Hepatocyte (in vitro differentiated cells): ENCODE results near the gene PAX5. TPM values are rescaled to one million over a fixed set of nuclear protein-coding genes. Genes with fewer than 3 reads are reported as not detected.

Experiments
- DNase-seq: peaks from one replicate; pipeline ENCODE4 v3.0.0-alpha.2; 2016; ENCODE audit warnings: low spot score
- H2AFZ ChIP-seq: fragments of 200-600 bp; sonication (generic); 2 replicates; pipeline ENCODE4 v1.6.0; 2016; ENCODE audit warnings: antibody characterized with exemption, mild to moderate bottlenecking
- H3K27ac ChIP-seq: fragments of 200-600 bp; sonication (generic); 2 replicates; pipeline ENCODE4 v1.5.1; 2016; ENCODE audit warnings: mild to moderate bottlenecking
- H3K27me3 ChIP-seq: fragments of 200-600 bp; sonication (generic); 2 replicates; pipeline ENCODE4 v1.6.1; 2016
- H3K36me3 ChIP-seq: fragments of 200-600 bp; sonication (generic); replicated peaks from 2 replicates; pipeline ENCODE4 v1.5.1; 2016; ENCODE audit warnings: low read depth; ENCODE audit not compliant: insufficient read depth
- H3K4me1 ChIP-seq: fragments of 200-600 bp; sonication (generic); 2 replicates; pipeline ENCODE4 v1.5.1; 2016; ENCODE audit warnings: mild to moderate bottlenecking, moderate library complexity; ENCODE audit not compliant: insufficient read depth
- H3K4me2 ChIP-seq: fragments of 200-600 bp; sonication (generic); 2 replicates; pipeline ENCODE4 v1.6.0; 2016
- H3K4me3 ChIP-seq: fragments of 200-600 bp; sonication (generic); 2 replicates; pipeline ENCODE4 v1.5.1; 2016; ENCODE audit warnings: mild to moderate bottlenecking
- H3K79me2 ChIP-seq: fragments of 200-600 bp; sonication (generic); 2 replicates; pipeline ENCODE4 v1.6.0; 2017; ENCODE audit warnings: mild to moderate bottlenecking
- H3K9me2 ChIP-seq: fragments of 200-600 bp; sonication (generic); replicated peaks from 2 replicates; pipeline ENCODE4 v1.6.0; 2017; ENCODE audit warnings: mild to moderate bottlenecking; ENCODE audit not compliant: insufficient read depth
- H3K9me3 ChIP-seq: fragments of 200-600 bp; sonication (generic); 2 replicates; pipeline ENCODE4 v1.5.1; 2016; ENCODE audit warnings: low read depth, mild to moderate bottlenecking
- H4K20me1 ChIP-seq: fragments of 200-600 bp; sonication (generic); 2 replicates; pipeline ENCODE4 v1.6.0; 2016; ENCODE audit warnings: mild to moderate bottlenecking; ENCODE audit not compliant: insufficient read depth, poor library complexity, severe bottlenecking
- CTCF ChIP-seq: fragments of 200-600 bp; sonication (generic); IDR thresholded peaks from 2 replicates; pipeline ENCODE4 v1.5.1; 2016; ENCODE audit warnings: antibody characterized with exemption, mild to moderate bottlenecking; ENCODE audit not compliant: poor library complexity
- EZH2 ChIP-seq: fragments of 200-600 bp; sonication (generic); IDR thresholded peaks from 2 replicates; pipeline ENCODE4 v1.6.1; 2016; ENCODE audit warnings: antibody characterized with exemption, mild to moderate bottlenecking, borderline replicate concordance
- EZH2phosphoT487 ChIP-seq: fragments of 200-600 bp; sonication (generic); IDR thresholded peaks from one replicate; pipeline ENCODE4 v1.6.1; 2018; ENCODE audit warnings: antibody characterized with exemption, mild to moderate bottlenecking, low read depth, moderate library complexity; ENCODE audit not compliant: unreplicated experiment, severe bottlenecking
- WGBS: methylation state at CpG from one replicate; pipeline ENCODE4 v1.1.6; 2016; ENCODE audit warnings: low lambda C conversion rate; ENCODE audit errors: missing lambda C conversion rate; 5-methylcytosine and 5-hydroxymethylcytosine counted together
- polyA plus RNA-seq: library from polyadenylated mRNA; unstranded; fragments of >200 nt; fragmentation: Nextera tagmentation; extraction: Ambion mirVana; gene quantifications from 2 replicates; pipeline ENCODE4 v1.2.1, GENCODE V29; 2016
- total RNA-seq: library from RNA; depleted of rRNA; stranded (reverse); fragments of >200 nt; gene quantifications from 2 replicates; pipeline ENCODE4 v1.2.3, GENCODE V29; 2014

The PAX5 gene
- total and polyA plus RNA-seq, 2 experiments from 2014 or later = not detected

GRCh38 chr9:36896296-36896695 lies 137.8 kb downstream of the PAX5 start:
- Histone ChIP-seq H3K4me3 (no peak overlapping the region), H3K9me3 (no peaks in the 10 kb centered on the region), H2AFZ (no peak overlapping the region), H3K79me2 (no peaks in the 10 kb centered on the region), H3K36me3 (no peaks in the 10 kb centered on the region), H4K20me1 (no peaks in the 10 kb centered on the region), H3K27me3 (peaks cover 20% of the 10 kb centered on the region), H3K4me1 (no peaks in the 10 kb centered on the region), H3K27ac (no peak overlapping the region), H3K4me2 (no peak overlapping the region), H3K9me2 (no peaks in the 10 kb centered on the region)
- no peak for DNase-seq
- TF ChIP-seq EZH2 = no peak
- TF ChIP-seq EZH2phosphoT487 = no peak
- TF ChIP-seq CTCF = no peak
- WGBS = 90% methylated on average over 6 of the region's 6 CpGs

DNA sequence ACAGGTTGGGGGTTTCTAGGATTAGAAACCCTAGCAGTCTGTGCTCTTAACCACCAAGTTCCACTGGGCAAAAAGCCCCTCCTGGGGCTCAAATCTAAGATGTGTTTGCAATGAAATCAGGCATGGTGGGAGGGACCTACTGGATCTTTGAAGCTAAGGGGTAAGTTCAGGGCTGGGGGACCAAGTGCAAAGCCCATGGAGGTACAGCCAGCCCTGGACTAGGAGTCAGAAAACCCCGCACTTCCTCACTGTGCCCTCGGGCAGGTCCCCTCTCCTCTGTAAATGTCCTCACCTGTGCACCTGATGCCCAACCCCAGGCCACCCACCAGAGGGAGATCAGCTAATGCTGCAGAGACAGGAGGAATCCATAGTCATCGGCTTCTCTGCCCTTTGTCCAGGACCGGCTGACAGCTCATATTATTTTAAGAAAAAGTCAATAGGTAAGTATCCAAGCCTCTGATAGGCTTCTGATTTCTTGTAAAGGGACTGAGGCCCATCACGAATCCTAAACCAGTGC lies 138.3 kb downstream of the PAX5 start:
- Histone ChIP-seq H3K36me3 (no peaks in the 10 kb centered on the region), H3K9me3 (no peaks in the 10 kb centered on the region), H3K4me1 (no peaks in the 10 kb centered on the region), H3K79me2 (no peaks in the 10 kb centered on the region), H2AFZ (no peak overlapping the region), H3K27ac (no peak overlapping the region), H3K4me2 (no peak overlapping the region), H3K9me2 (no peaks in the 10 kb centered on the region), H3K27me3 (peaks cover 20% of the 10 kb centered on the region), H4K20me1 (no peaks in the 10 kb centered on the region), H3K4me3 (no peak overlapping the region)
- WGBS = 84% methylated on average over 5 of the region's 5 CpGs
- no peak for DNase-seq
- TF ChIP-seq CTCF (no peak), EZH2phosphoT487 (no peak), EZH2 (no peak)

DNA sequence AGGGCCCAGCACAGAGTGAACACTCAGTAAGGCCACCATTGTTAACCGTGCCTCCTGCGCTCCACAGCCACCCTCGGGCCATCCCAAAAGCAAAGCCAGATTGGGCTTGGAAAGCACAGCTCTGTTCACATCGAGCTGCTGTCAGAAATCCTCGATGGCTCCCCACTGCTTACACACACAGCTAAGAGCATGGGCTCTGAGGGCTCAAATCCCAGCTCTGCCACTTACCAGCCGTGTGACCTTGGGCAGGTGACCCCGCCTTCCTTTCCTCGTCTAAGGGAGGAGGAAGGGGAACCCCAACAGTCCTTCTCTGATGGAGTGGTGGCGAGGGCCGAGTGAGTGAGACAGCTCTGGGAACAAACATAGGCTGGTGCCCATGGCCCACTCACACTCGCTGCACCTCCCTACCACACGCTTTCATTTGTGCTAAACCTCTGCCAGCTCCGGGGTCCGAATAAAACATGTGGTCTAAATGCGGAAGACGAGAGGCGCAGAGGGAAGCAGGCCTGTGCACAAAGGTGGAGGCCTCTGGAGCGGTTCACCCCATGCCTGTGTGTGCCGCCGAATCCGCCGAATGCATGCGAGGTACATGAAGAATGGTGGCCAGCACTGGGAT lies 139.3 kb downstream of the PAX5 start:
- no peak overlapping the region for H3K4me2 ChIP-seq
- peaks cover 20% of the 10 kb centered on the region for H3K27me3 ChIP-seq
- no peak overlapping the region for H2AFZ ChIP-seq
- no peak for DNase-seq
- no peaks in the 10 kb centered on the region for H3K4me1 ChIP-seq
- no peaks in the 10 kb centered on the region for H3K9me2 ChIP-seq
- H3K4me3 ChIP-seq = no peak overlapping the region
- no peaks in the 10 kb centered on the region for H3K36me3 ChIP-seq
- H4K20me1 ChIP-seq = no peaks in the 10 kb centered on the region
- H3K9me3 ChIP-seq = no peaks in the 10 kb centered on the region
- WGBS = 94% methylated on average over 23 of the region's 23 CpGs
- no peak overlapping the region for H3K27ac ChIP-seq
- TF ChIP-seq EZH2phosphoT487 = no peak
- no peak for TF ChIP-seq CTCF
- no peak for TF ChIP-seq EZH2
- H3K79me2 ChIP-seq = no peaks in the 10 kb centered on the region
